Measurements from ENCODE around the gene F5.

Gene F5

GRCh38 chr1:169586395-169587255, at the start of gene F5:
TSS of gene F5 (minus strand) at chr1:169586481. CDS start at chr1:169586386, 95 bp downstream.
- peak; percentile 87 for DNase-seq (ENCODE audit: extremely low spot score)
- POLR2A ChIA-PET = interaction anchor here (1.1 kb wide), 1 partner anchor 208 kb away, joined by 3 read pairs; the partner anchor contains the start of gene METTL18
- CTCF ChIA-PET = interaction anchor here (0.8 to 1.7 kb wide), 4 partner anchors 8 to 223 kb away, joined by 3 to 6 read pairs (median 4); no protein-coding TSS in a partner anchor
- TF ChIP-seq SP1 (IDR thresholded peaks at IDR 0.05) (no peak), HDGF (IDR thresholded peaks at IDR 0.05; ENCODE audit: borderline replicate concordance) (0 out of 2 replicates have a peak, but pooled peaks have one; percentile 26)

- POLR2A ChIA-PET = no interaction called here
- TF ChIP-seq PKNOX1 (IDR thresholded peaks at IDR 0.05) (no peak), ARNT (IDR thresholded peaks at IDR 0.05) (no peak), FOXM1 (IDR thresholded peaks at IDR 0.05; ENCODE audit: borderline replicate concordance) (no peak), CTBP1 (IDR thresholded peaks at IDR 0.05; ENCODE audit: borderline replicate concordance) (no peak), NFRKB (IDR thresholded peaks at IDR 0.05) (no peak), SP1 (IDR thresholded peaks at IDR 0.05) (no peak), LEF1 (IDR thresholded peaks at IDR 0.05; ENCODE audit: borderline replicate concordance) (no peak), FOXK2 (IDR thresholded peaks at IDR 0.05) (no peak), FOXA1 (IDR thresholded peaks at IDR 0.05) (no peak), TARDBP (IDR thresholded peaks at IDR 0.05) (no peak), ZNF384 (IDR thresholded peaks at IDR 0.05) (no peak), HDGF (IDR thresholded peaks at IDR 0.05; ENCODE audit: borderline replicate concordance) (no peak), BHLHE40 (IDR thresholded peaks at IDR 0.05; ENCODE audit: borderline replicate concordance) (no peak), SUZ12 (IDR thresholded peaks at IDR 0.05) (no peak), ELF4 (IDR thresholded peaks at IDR 0.05) (no peak), L3MBTL2 (conservative IDR thresholded peaks at IDR 0.05) (no peak)
- CTCF ChIA-PET = interaction anchor here (0.6 kb wide), 1 partner anchor 131 kb away, joined by 3 read pairs; no protein-coding TSS in a partner anchor
- DNase-seq (ENCODE audit: extremely low spot score) = no peak
Observed at GRCh38 chr1:169634877-169635276, 48.6 kb upstream of the F5 start.

GRCh38 chr1:169634145-169634544, 47.9 kb upstream of the F5 start:
- TF ChIP-seq LEF1 (IDR thresholded peaks at IDR 0.05; ENCODE audit: borderline replicate concordance) (no peak), TARDBP (IDR thresholded peaks at IDR 0.05) (no peak), SP1 (IDR thresholded peaks at IDR 0.05) (no peak), PKNOX1 (IDR thresholded peaks at IDR 0.05) (no peak), L3MBTL2 (conservative IDR thresholded peaks at IDR 0.05) (no peak), ARNT (IDR thresholded peaks at IDR 0.05) (no peak), ELF4 (IDR thresholded peaks at IDR 0.05) (no peak), NFRKB (IDR thresholded peaks at IDR 0.05) (no peak), FOXM1 (IDR thresholded peaks at IDR 0.05; ENCODE audit: borderline replicate concordance) (no peak), FOXA1 (IDR thresholded peaks at IDR 0.05) (no peak), BHLHE40 (IDR thresholded peaks at IDR 0.05; ENCODE audit: borderline replicate concordance) (no peak), FOXK2 (IDR thresholded peaks at IDR 0.05) (no peak), CTBP1 (IDR thresholded peaks at IDR 0.05; ENCODE audit: borderline replicate concordance) (no peak), HDGF (IDR thresholded peaks at IDR 0.05; ENCODE audit: borderline replicate concordance) (no peak), SUZ12 (IDR thresholded peaks at IDR 0.05) (no peak)
- no peak for DNase-seq (ENCODE audit: extremely low spot score)
- ChIA-PET CTCF (no interaction called here), POLR2A (no interaction called here)

GRCh38 chr1:169631249-169631648, 45.0 kb upstream of the F5 start:
- POLR2A ChIA-PET = no interaction called here
- TF ChIP-seq L3MBTL2 (conservative IDR thresholded peaks at IDR 0.05) (no peak), SP1 (IDR thresholded peaks at IDR 0.05) (no peak), HDGF (IDR thresholded peaks at IDR 0.05; ENCODE audit: borderline replicate concordance) (no peak), BHLHE40 (IDR thresholded peaks at IDR 0.05; ENCODE audit: borderline replicate concordance) (no peak), SUZ12 (IDR thresholded peaks at IDR 0.05) (no peak), FOXA1 (IDR thresholded peaks at IDR 0.05) (no peak), ARNT (IDR thresholded peaks at IDR 0.05) (no peak), FOXK2 (IDR thresholded peaks at IDR 0.05) (no peak), NFRKB (IDR thresholded peaks at IDR 0.05) (no peak), LEF1 (IDR thresholded peaks at IDR 0.05; ENCODE audit: borderline replicate concordance) (no peak), ZNF384 (IDR thresholded peaks at IDR 0.05) (no peak), PKNOX1 (IDR thresholded peaks at IDR 0.05) (no peak), ELF4 (IDR thresholded peaks at IDR 0.05) (no peak), FOXM1 (IDR thresholded peaks at IDR 0.05; ENCODE audit: borderline replicate concordance) (no peak), TARDBP (IDR thresholded peaks at IDR 0.05) (no peak)

GRCh38 chr1:169630006-169630405, 43.7 kb upstream of the F5 start, which contains the start of gene SELP:
TSS of gene SELP (minus strand) at chr1:169630124. CDS start at chr1:169630074, 50 bp downstream.
- TF ChIP-seq HDGF (IDR thresholded peaks at IDR 0.05; ENCODE audit: borderline replicate concordance) = no peak
- no peak for TF ChIP-seq SUZ12 (IDR thresholded peaks at IDR 0.05)
- TF ChIP-seq FOXK2 (IDR thresholded peaks at IDR 0.05) = no peak
- no peak for TF ChIP-seq FOXM1 (IDR thresholded peaks at IDR 0.05; ENCODE audit: borderline replicate concordance)
- no peak for TF ChIP-seq CTBP1 (IDR thresholded peaks at IDR 0.05; ENCODE audit: borderline replicate concordance)
- TF ChIP-seq SP1 (IDR thresholded peaks at IDR 0.05) = no peak
- TF ChIP-seq ARNT (IDR thresholded peaks at IDR 0.05) = no peak
- TF ChIP-seq PKNOX1 (IDR thresholded peaks at IDR 0.05) = no peak
- TF ChIP-seq BHLHE40 (IDR thresholded peaks at IDR 0.05; ENCODE audit: borderline replicate concordance) = no peak
- no peak for TF ChIP-seq TARDBP (IDR thresholded peaks at IDR 0.05)
- no peak for TF ChIP-seq FOXA1 (IDR thresholded peaks at IDR 0.05)
- no peak for TF ChIP-seq LEF1 (IDR thresholded peaks at IDR 0.05; ENCODE audit: borderline replicate concordance)
- no peak for TF ChIP-seq ELF4 (IDR thresholded peaks at IDR 0.05)
- no peak for TF ChIP-seq L3MBTL2 (conservative IDR thresholded peaks at IDR 0.05)
- no peak for TF ChIP-seq ZNF384 (IDR thresholded peaks at IDR 0.05)
- DNase-seq (ENCODE audit: extremely low spot score) = no peak
- ChIA-PET POLR2A (no interaction called here), CTCF (no interaction called here)

More at GRCh38 chr1:169631249-169631648, 45.0 kb upstream of the F5 start:
- CTCF ChIA-PET = no interaction called here
- DNase-seq (ENCODE audit: extremely low spot score) = no peak
